GM18502 (cell line): ENCODE measurements around the gene ERLIN1.
"Not testable (repeated sequence)": the region's sequence is repeated elsewhere in the genome, so short reads cannot be mapped to it uniquely, and the experiment has no call there.

Source experiments
- ATAC-seq: cut with Tn5 transposase; IDR thresholded peaks from one replicate; pipeline ENCODE4 v1.9.1; 2021; ENCODE audit warnings: mild to moderate bottlenecking; ENCODE audit not compliant: unreplicated experiment, poor library complexity

The ERLIN1 gene

GRCh38 chr10:100141446-100142087, 44.3 kb downstream of the ERLIN1 start:
- no peak for ATAC-seq

GRCh38 chr10:100140070-100140469, 45.8 kb downstream of the ERLIN1 start:
- no peak for ATAC-seq

GRCh38 chr10:100138921-100139496, 46.8 kb downstream of the ERLIN1 start:
- no peak for ATAC-seq

- ATAC-seq = no peak
These were observed 50.3 kb downstream of the ERLIN1 start for GRCh38 chr10:100135486-100135885.

- ATAC-seq = no peak
These were observed 52.0 kb downstream of the ERLIN1 start for GRCh38 chr10:100133801-100134200.

- no peak for ATAC-seq
These were observed 53.4 kb downstream of the ERLIN1 start for GRCh38 chr10:100132427-100132826.

GRCh38 chr10:100131571-100131970, 54.3 kb downstream of the ERLIN1 start:
- no peak for ATAC-seq

- no peak for ATAC-seq
These were observed 55.0 kb downstream of the ERLIN1 start for GRCh38 chr10:100130831-100131230.

- ATAC-seq = no peak
These were observed 56.4 kb downstream of the ERLIN1 start for GRCh38 chr10:100129424-100129823.

GRCh38 chr10:100128951-100129350, 56.9 kb downstream of the ERLIN1 start:
- no peak for ATAC-seq

- not testable (repeated sequence) for ATAC-seq
These were observed 60.5 kb downstream of the ERLIN1 start for GRCh38 chr10:100125335-100125734.

- no peak for ATAC-seq
These were observed 61.7 kb downstream of the ERLIN1 start for GRCh38 chr10:100124097-100124496.

- ATAC-seq = no peak
These were observed 63.0 kb downstream of the ERLIN1 start for GRCh38 chr10:100122780-100123179.

GRCh38 chr10:100120550-100120949, 65.3 kb downstream of the ERLIN1 start:
- no peak for ATAC-seq

GRCh38 chr10:100119726-100120125, 66.1 kb downstream of the ERLIN1 start:
- ATAC-seq = no peak

GRCh38 chr10:100114976-100115770, 70.7 kb downstream of the ERLIN1 start:
- ATAC-seq = no peak

GRCh38 chr10:100114460-100114859, 71.4 kb downstream of the ERLIN1 start:
- no peak for ATAC-seq

GRCh38 chr10:100109670-100110069, 76.2 kb downstream of the ERLIN1 start:
- ATAC-seq = no peak

GRCh38 chr10:100106865-100107264, 79.0 kb downstream of the ERLIN1 start:
- no peak for ATAC-seq

- ATAC-seq = no peak
These were observed 81.5 kb downstream of the ERLIN1 start for GRCh38 chr10:100104300-100104699.

- no peak for ATAC-seq
These were observed 82.2 kb downstream of the ERLIN1 start for GRCh38 chr10:100103581-100103980.
